HepG2 (cell line): ENCODE measurements around the gene ABCA4. TPM values are rescaled to one million over a fixed set of nuclear protein-coding genes. Genes with fewer than 3 reads are reported as not detected.

Source experiments
- ATAC-seq: fragments of 200-7000 bp; cut with Tn5 transposase; 3 replicates; pipeline ENCODE4 v1.9.1; 2020; ENCODE audit warnings: mild to moderate bottlenecking, moderate library complexity
- BruUV-seq: library from RNA; stranded (reverse); fragments of 400-500 nt; replicated peaks from 2 replicates; lab custom pipeline; 2021; lab: Mats Ljungman, UMichigan
- CTCF ChIA-PET: fragments of 300-600 bp; formaldehyde crosslinking; extraction: SDS; loops from one replicate; lab custom pipeline; 2021; ENCODE audit warnings: low total read pairs, inconsistent platforms, low intra/inter-chr PET ratio; lab: Yijun Ruan, JAX
- POLR2A ChIA-PET: fragments of 350-600 bp; sonication (Branson Sonifier 250); formaldehyde crosslinking; loops from one replicate; lab custom pipeline; 2020; ENCODE audit warnings: antibody characterized with exemption, inconsistent platforms; lab: Yijun Ruan, JAX
- DNase-seq: peaks from one replicate; pipeline ENCODE4 v3.0.0-alpha.2; 2015; ENCODE audit warnings: low spot score
- FAIRE-seq: peaks from 3 replicates; lab custom pipeline; 2011; peaks lifted over from hg19 to GRCh38; lab: Jason Lieb, UNC
- H2AFZ ChIP-seq: one replicate; pipeline ENCODE4 v1.6.1; 2011; ENCODE audit warnings: low read length, inconsistent platforms
- H3K27ac ChIP-seq: fragments of 300-600 bp; 3 replicates; pipeline ENCODE4 v1.8.0; 2011; ENCODE audit warnings: mixed run types, mild to moderate bottlenecking, mixed read lengths, low read length, inconsistent platforms; ENCODE audit not compliant: insufficient read depth; ENCODE audit errors: extremely low read length
- H3K27me3 ChIP-seq, 2 experiments: fragments of 200-600 bp in 1 of 2; 2 replicates in 1 of 2; 3 replicates in 1 of 2; pipeline versions ENCODE4 v1.6.0 to v1.8.0; 2011; ENCODE audit warnings: low read length in 2 of 2, mild to moderate bottlenecking in 2 of 2, moderate library complexity in 2 of 2, inconsistent platforms in 1 of 2; ENCODE audit not compliant: insufficient read depth in 2 of 2, control insufficient read depth in 1 of 2
- H3K36me3 ChIP-seq, 2 experiments: fragments of 200-600 bp in 1 of 2; replicated peaks in 1 of 2; 2 replicates in 1 of 2; 3 replicates in 1 of 2; pipeline versions ENCODE4 v1.5.1 to v1.8.0; 2011; ENCODE audit warnings: low read length in 2 of 2, inconsistent platforms in 1 of 2; ENCODE audit not compliant: insufficient read depth in 2 of 2, control insufficient read depth in 1 of 2
- H3K4me1 ChIP-seq: 2 replicates; pipeline ENCODE4 v1.5.1; 2012; ENCODE audit warnings: low read length, inconsistent platforms; ENCODE audit not compliant: insufficient read depth
- H3K4me2 ChIP-seq: 2 replicates; pipeline ENCODE4 v1.6.0; 2011; ENCODE audit warnings: low read depth, low read length, inconsistent platforms
- H3K4me3 ChIP-seq, 3 experiments: fragments of 200-600 bp in 1 of 3; sonication (generic), shearing (Covaris generic) in 1 of 3; replicated peaks in 1 of 3; 2 replicates each; pipeline ENCODE4 v1.5.1; 2011 to 2016; ENCODE audit warnings: low read length in 3 of 3, inconsistent platforms in 2 of 3, low read depth in 2 of 3, mild to moderate bottlenecking in 2 of 3, control low read depth in 1 of 3, mixed read lengths in 1 of 3; ENCODE audit not compliant: insufficient read depth in 1 of 3
- H3K79me2 ChIP-seq: one replicate; pipeline ENCODE4 v1.6.1; 2011; ENCODE audit warnings: low read length, inconsistent platforms; ENCODE audit not compliant: insufficient read depth
- H3K9ac ChIP-seq: 2 replicates; pipeline ENCODE4 v1.6.0; 2011; ENCODE audit warnings: mild to moderate bottlenecking, low read depth, low read length, inconsistent platforms; ENCODE audit not compliant: insufficient read depth
- H3K9me3 ChIP-seq: 2 replicates; pipeline ENCODE4 v1.5.1; 2012; ENCODE audit warnings: mild to moderate bottlenecking, low read length
- H4K20me1 ChIP-seq: 2 replicates; pipeline ENCODE4 v1.6.0; 2011; ENCODE audit warnings: inconsistent platforms, mild to moderate bottlenecking, low read length, moderate library complexity; ENCODE audit not compliant: insufficient read depth
- CREM ChIP-seq, 2 experiments: sonication (generic) in 1 of 2; formaldehyde crosslinking in 1 of 2; IDR thresholded peaks; 2 replicates each; pipeline versions ENCODE4 v1.4.0 to v1.6.1; 2016 to 2020; ENCODE audit warnings: antibody characterized with exemption in 1 of 2, mild to moderate bottlenecking in 1 of 2, missing genetic modification reagents in 1 of 2
- HDAC6 ChIP-seq: fragments of 200-600 bp; sonication (generic); IDR thresholded peaks from 2 replicates; pipeline ENCODE4 v1.7.0; 2017; ENCODE audit warnings: mild to moderate bottlenecking, antibody characterized with exemption, low read length, low read depth
- JDP2 ChIP-seq: sonication (generic); formaldehyde crosslinking; IDR thresholded peaks from 2 replicates; pipeline ENCODE4 v1.8.1; 2022; ENCODE audit warnings: missing genetic modification reagents, borderline replicate concordance
- KDM1A ChIP-seq: IDR thresholded peaks from 2 replicates; pipeline ENCODE4 v1.6.1; 2016; ENCODE audit warnings: missing compliant biosample characterization
- KDM5A ChIP-seq: fragments of 200-600 bp; sonication (generic); IDR thresholded peaks from 2 replicates; pipeline ENCODE4 v1.7.0; 2018; ENCODE audit warnings: antibody characterized with exemption, mild to moderate bottlenecking, low read length, borderline replicate concordance
- ZFP62 ChIP-seq: sonication (generic); formaldehyde crosslinking; IDR thresholded peaks from 2 replicates; pipeline ENCODE4 v1.4.0; 2020; ENCODE audit warnings: missing genetic modification reagents
- ZNF124 ChIP-seq: sonication (generic); formaldehyde crosslinking; IDR thresholded peaks from 2 replicates; pipeline ENCODE4 v1.4.0; 2020; ENCODE audit warnings: missing genetic modification reagents
- ZNF367 ChIP-seq: sonication (generic); formaldehyde crosslinking; IDR thresholded peaks from 2 replicates; pipeline ENCODE4 v1.4.0; 2020; ENCODE audit warnings: missing genetic modification reagents, borderline replicate concordance
- ZNF605 ChIP-seq: sonication (generic); formaldehyde crosslinking; IDR thresholded peaks from 2 replicates; pipeline ENCODE4 v1.8.0; 2022; ENCODE audit warnings: mild to moderate bottlenecking, missing genetic modification reagents
- ZNF607 ChIP-seq: sonication (generic); formaldehyde crosslinking; IDR thresholded peaks from 2 replicates; pipeline ENCODE4 v1.5.1; 2020; ENCODE audit warnings: missing genetic modification reagents, mild to moderate bottlenecking, borderline replicate concordance
- ZNF75D ChIP-seq: sonication (generic); formaldehyde crosslinking; IDR thresholded peaks from 2 replicates; pipeline ENCODE4 v1.8.1; 2023; ENCODE audit warnings: missing genetic modification reagents, mild to moderate bottlenecking, borderline replicate concordance
- WGBS: methylation state at CpG from one replicate; pipeline ENCODE4 v1.1.6; 2017; ENCODE audit warnings: low lambda C conversion rate; 5-methylcytosine and 5-hydroxymethylcytosine counted together
- in situ Hi-C: cut with HindIII; loops from 2 replicates; pipeline ENCODE4 v1.10.0; 2017; ENCODE audit warnings: low pct_unique_long_range_greater_than_20kb; ENCODE audit not compliant: extremely low pct_ligation_motif_present
- intact Hi-C: fragments of 100-400 bp; cut with micrococcal nuclease; formaldehyde crosslinking; loops from one replicate; pipeline ENCODE4 v1.10.0; 2022; ENCODE audit not compliant: unreplicated experiment
- polyA plus RNA-seq, 8 experiments: library from polyadenylated mRNA; depleted of rRNA in 3 of 8; stranded (reverse) in 7 of 8; unstranded in 1 of 8; fragments of >200 nt; fragmentation: Illumina TruSeq in 4 of 8; extraction: Trizol in 4 of 8; gene quantifications; 2 replicates each; pipeline versions ENCODE4 v1.2.1 to v1.2.3, GENCODE V29; 2011 to 2016; ENCODE audit warnings: low read depth in 4 of 8, missing spikeins in 1 of 8, mixed read lengths in 1 of 8; ENCODE audit not compliant: insufficient read depth in 1 of 8
- total RNA-seq, 5 experiments: library from RNA; depleted of rRNA; stranded (reverse); fragments of >200 nt; fragmentation: Illumina TruSeq; extraction: Trizol; gene quantifications; 2 replicates each; pipeline ENCODE4 v1.2.3, GENCODE V29; 2016; ENCODE audit warnings: low read depth in 1 of 5
- TF ChIP-seq, protein P1 (sequence below): sonication (generic); formaldehyde crosslinking; IDR thresholded peaks from 2 replicates; pipeline ENCODE4 v1.4.0; 2020; ENCODE audit warnings: missing genetic modification reagents; ENCODE audit errors: not compliant biosample characterization
- TF ChIP-seq, protein P2 (sequence below): sonication (generic); formaldehyde crosslinking; IDR thresholded peaks from 2 replicates; pipeline ENCODE4 v1.5.0; 2020; ENCODE audit warnings: missing genetic modification reagents, mild to moderate bottlenecking, borderline replicate concordance
- TF ChIP-seq, protein P3 (sequence below): sonication (generic); formaldehyde crosslinking; IDR thresholded peaks from 2 replicates; pipeline ENCODE4 v1.5.1; 2020; ENCODE audit warnings: mild to moderate bottlenecking, missing genetic modification reagents, borderline replicate concordance
- TF ChIP-seq, protein P4 (sequence below): sonication (generic); formaldehyde crosslinking; conservative IDR thresholded peaks from 2 replicates; pipeline ENCODE4 v1.8.0; 2022; ENCODE audit warnings: mild to moderate bottlenecking, moderate library complexity, missing genetic modification reagents

ABCA4 gene
- total and polyA plus RNA-seq, 2 of the 13 experiments (the other 11 are each of a cell fraction or from before 2014, with no cell fraction given), result 0.24 to 0.67 TPM

DNA sequence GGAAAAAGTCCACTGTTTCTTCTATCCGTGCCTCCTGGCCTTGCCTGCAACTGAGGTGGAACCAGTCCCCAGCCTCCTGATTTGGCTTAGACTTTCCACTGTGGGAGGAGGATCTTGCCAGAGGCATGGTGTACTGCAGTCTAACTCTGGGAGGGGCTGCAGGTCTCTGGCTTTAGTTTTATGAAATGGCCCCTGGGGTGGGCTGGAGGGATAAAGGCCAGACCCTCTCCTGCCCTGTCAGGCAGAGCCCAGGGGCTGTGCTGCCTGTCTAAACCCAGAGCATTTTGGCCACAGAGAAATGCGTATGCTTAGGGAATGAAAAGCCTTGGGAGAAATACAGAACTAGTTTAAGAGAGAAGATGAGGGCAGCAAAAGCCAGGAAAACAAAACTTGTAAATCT lies 73.0 kb downstream of the ABCA4 start:
- peaks cover 61% of the 10 kb centered on the region for H3K4me1 ChIP-seq
- no peaks in the 10 kb centered on the region for H3K9me3 ChIP-seq
- no peaks in the 10 kb centered on the region for H3K79me2 ChIP-seq
- peak overlapping the region; percentile 69 for H2AFZ ChIP-seq
- CTCF ChIA-PET, result interaction anchor here (1.6 kb wide), 1 partner anchor 9 kb away, joined by 3 read pairs; no protein-coding TSS in a partner anchor
- no peak overlapping the region for H3K9ac ChIP-seq
- 37% methylated on average over 2 of the region's 2 CpGs for WGBS
- H3K27me3 ChIP-seq, result no peaks in the 10 kb centered on the region
- peak overlapping the region; percentile 78 for H3K4me2 ChIP-seq
- POLR2A ChIA-PET, result interaction anchor here (1.0 to 3.2 kb wide), 4 partner anchors 11 to 26 kb away, joined by 4 to 15 read pairs (median 6); no protein-coding TSS in a partner anchor
- BruUV-seq, result no TSS peak
- no peaks in the 10 kb centered on the region for H3K36me3 ChIP-seq
- H3K4me3 ChIP-seq, result peak overlapping the region in 2 of 3 experiments; percentile 36 to 49; a peak in 3 of 6 replicates
- FAIRE-seq (no peak), ATAC-seq (no peak), DNase-seq (no peak)
- intact Hi-C loops (loop anchor here (5.0 kb wide), 1 partner anchor 414 kb away; no protein-coding TSS in a partner anchor), in situ Hi-C loops (loop anchor here (5.0 kb wide), 1 partner anchor 289 kb away; no protein-coding TSS in a partner anchor)
- no peaks in the 10 kb centered on the region for H4K20me1 ChIP-seq
- H3K27ac ChIP-seq, result no peak overlapping the region
- TF ChIP-seq ZNF367 (CRISPR knock-in tag) (no peak), CREM (IDR thresholded peaks at IDR 0.05) (no peak), CREM (CRISPR knock-in tag; IDR thresholded peaks at IDR 0.05) (no peak), KDM5A (no peak), ZNF75D (no peak), ZNF605 (CRISPR knock-in tag) (no peak), KDM1A (CRISPR knock-in tag) (no peak), HDAC6 (no peak), ZFP62 (CRISPR knock-in tag) (no peak), ZNF124 (CRISPR knock-in tag) (no peak), JDP2 (no peak), ZNF607 (CRISPR knock-in tag) (no peak)
- TF ChIP-seq, protein P1, sequence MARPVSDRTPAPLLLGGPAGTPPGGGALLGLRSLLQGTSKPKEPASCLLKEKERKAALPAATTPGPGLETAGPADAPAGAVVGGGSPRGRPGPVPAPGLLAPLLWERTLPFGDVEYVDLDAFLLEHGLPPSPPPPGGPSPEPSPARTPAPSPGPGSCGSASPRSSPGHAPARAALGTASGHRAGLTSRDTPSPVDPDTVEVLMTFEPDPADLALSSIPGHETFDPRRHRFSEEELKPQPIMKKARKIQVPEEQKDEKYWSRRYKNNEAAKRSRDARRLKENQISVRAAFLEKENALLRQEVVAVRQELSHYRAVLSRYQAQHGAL (CRISPR knock-in tag), result no peak
- TF ChIP-seq, protein P2, sequence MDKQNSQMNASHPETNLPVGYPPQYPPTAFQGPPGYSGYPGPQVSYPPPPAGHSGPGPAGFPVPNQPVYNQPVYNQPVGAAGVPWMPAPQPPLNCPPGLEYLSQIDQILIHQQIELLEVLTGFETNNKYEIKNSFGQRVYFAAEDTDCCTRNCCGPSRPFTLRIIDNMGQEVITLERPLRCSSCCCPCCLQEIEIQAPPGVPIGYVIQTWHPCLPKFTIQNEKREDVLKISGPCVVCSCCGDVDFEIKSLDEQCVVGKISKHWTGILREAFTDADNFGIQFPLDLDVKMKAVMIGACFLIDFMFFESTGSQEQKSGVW (CRISPR knock-in tag), result no peak
- TF ChIP-seq, protein P3, sequence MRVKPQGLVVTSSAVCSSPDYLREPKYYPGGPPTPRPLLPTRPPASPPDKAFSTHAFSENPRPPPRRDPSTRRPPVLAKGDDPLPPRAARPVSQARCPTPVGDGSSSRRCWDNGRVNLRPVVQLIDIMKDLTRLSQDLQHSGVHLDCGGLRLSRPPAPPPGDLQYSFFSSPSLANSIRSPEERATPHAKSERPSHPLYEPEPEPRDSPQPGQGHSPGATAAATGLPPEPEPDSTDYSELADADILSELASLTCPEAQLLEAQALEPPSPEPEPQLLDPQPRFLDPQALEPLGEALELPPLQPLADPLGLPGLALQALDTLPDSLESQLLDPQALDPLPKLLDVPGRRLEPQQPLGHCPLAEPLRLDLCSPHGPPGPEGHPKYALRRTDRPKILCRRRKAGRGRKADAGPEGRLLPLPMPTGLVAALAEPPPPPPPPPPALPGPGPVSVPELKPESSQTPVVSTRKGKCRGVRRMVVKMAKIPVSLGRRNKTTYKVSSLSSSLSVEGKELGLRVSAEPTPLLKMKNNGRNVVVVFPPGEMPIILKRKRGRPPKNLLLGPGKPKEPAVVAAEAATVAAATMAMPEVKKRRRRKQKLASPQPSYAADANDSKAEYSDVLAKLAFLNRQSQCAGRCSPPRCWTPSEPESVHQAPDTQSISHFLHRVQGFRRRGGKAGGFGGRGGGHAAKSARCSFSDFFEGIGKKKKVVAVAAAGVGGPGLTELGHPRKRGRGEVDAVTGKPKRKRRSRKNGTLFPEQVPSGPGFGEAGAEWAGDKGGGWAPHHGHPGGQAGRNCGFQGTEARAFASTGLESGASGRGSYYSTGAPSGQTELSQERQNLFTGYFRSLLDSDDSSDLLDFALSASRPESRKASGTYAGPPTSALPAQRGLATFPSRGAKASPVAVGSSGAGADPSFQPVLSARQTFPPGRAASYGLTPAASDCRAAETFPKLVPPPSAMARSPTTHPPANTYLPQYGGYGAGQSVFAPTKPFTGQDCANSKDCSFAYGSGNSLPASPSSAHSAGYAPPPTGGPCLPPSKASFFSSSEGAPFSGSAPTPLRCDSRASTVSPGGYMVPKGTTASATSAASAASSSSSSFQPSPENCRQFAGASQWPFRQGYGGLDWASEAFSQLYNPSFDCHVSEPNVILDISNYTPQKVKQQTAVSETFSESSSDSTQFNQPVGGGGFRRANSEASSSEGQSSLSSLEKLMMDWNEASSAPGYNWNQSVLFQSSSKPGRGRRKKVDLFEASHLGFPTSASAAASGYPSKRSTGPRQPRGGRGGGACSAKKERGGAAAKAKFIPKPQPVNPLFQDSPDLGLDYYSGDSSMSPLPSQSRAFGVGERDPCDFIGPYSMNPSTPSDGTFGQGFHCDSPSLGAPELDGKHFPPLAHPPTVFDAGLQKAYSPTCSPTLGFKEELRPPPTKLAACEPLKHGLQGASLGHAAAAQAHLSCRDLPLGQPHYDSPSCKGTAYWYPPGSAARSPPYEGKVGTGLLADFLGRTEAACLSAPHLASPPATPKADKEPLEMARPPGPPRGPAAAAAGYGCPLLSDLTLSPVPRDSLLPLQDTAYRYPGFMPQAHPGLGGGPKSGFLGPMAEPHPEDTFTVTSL (CRISPR knock-in tag), result no peak
- TF ChIP-seq, protein P4, sequence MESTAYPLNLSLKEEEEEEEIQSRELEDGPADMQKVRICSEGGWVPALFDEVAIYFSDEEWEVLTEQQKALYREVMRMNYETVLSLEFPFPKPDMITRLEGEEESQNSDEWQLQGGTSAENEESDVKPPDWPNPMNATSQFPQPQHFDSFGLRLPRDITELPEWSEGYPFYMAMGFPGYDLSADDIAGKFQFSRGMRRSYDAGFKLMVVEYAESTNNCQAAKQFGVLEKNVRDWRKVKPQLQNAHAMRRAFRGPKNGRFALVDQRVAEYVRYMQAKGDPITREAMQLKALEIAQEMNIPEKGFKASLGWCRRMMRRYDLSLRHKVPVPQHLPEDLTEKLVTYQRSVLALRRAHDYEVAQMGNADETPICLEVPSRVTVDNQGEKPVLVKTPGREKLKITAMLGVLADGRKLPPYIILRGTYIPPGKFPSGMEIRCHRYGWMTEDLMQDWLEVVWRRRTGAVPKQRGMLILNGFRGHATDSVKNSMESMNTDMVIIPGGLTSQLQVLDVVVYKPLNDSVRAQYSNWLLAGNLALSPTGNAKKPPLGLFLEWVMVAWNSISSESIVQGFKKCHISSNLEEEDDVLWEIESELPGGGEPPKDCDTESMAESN (CRISPR knock-in tag), result no peak
